A673 (cell line): ENCODE data around the gene JCAD. TPM values are rescaled to one million over a fixed set of nuclear protein-coding genes. Genes with fewer than 3 reads are reported as not detected.

Source experiments
- BruUV-seq: library from RNA; stranded (reverse); fragments of 400-500 nt; replicated peaks from 2 replicates; lab custom pipeline; 2021; lab: Mats Ljungman, UMichigan
- CTCF ChIA-PET: fragments of 300-600 bp; sonication (Branson Sonifier 250); formaldehyde crosslinking; loops from one replicate; lab custom pipeline; 2022; ENCODE audit warnings: antibody characterized with exemption; lab: Charles Lee
- POLR2A ChIA-PET: fragments of 300-600 bp; sonication (Branson Sonifier 250); formaldehyde crosslinking; loops from one replicate; lab custom pipeline; 2022; ENCODE audit warnings: antibody characterized with exemption; ENCODE audit not compliant: low non-redundant PET; lab: Charles Lee
- DNase-seq: peaks from one replicate; pipeline ENCODE4 v3.0.0-alpha.2; 2015; ENCODE audit warnings: low spot score
- H3K27ac ChIP-seq: fragments of 200-600 bp; sonication (generic); 2 replicates; pipeline ENCODE4 v1.5.1; 2016; ENCODE audit warnings: mixed run types, low read depth, mild to moderate bottlenecking, mixed read lengths, antibody characterized with exemption, low read length; ENCODE audit not compliant: poor library complexity, severe bottlenecking
- H3K27me3 ChIP-seq: fragments of 200-600 bp; sonication (generic); replicated peaks from 2 replicates; pipeline ENCODE4 v1.6.1; 2017; ENCODE audit warnings: mixed run types, low read depth, mild to moderate bottlenecking, mixed read lengths, antibody characterized with exemption, low read length; ENCODE audit not compliant: insufficient read depth, poor library complexity
- H3K36me3 ChIP-seq: fragments of 200-600 bp; sonication (generic); 2 replicates; pipeline ENCODE4 v1.6.1; 2016; ENCODE audit warnings: mixed run types, mild to moderate bottlenecking, mixed read lengths, antibody characterized with exemption, low read length; ENCODE audit not compliant: insufficient read depth, poor library complexity, severe bottlenecking
- H3K4me1 ChIP-seq: fragments of 200-600 bp; sonication (generic); 2 replicates; pipeline ENCODE4 v1.6.1; 2017; ENCODE audit warnings: mixed run types, mild to moderate bottlenecking, mixed read lengths, antibody characterized with exemption, low read length; ENCODE audit not compliant: insufficient read depth, poor library complexity, severe bottlenecking
- H3K4me3 ChIP-seq: fragments of 200-600 bp; sonication (generic); 2 replicates; pipeline ENCODE4 v1.5.1; 2016; ENCODE audit warnings: low read depth, mixed run types, mild to moderate bottlenecking, mixed read lengths, low read length; ENCODE audit not compliant: poor library complexity, severe bottlenecking
- H3K9me3 ChIP-seq: fragments of 200-600 bp; sonication (generic); 2 replicates; pipeline ENCODE4 v1.6.1; 2016; ENCODE audit warnings: mixed run types, low read depth, mild to moderate bottlenecking, mixed read lengths, antibody characterized with exemption, low read length; ENCODE audit not compliant: poor library complexity, severe bottlenecking
- CTCF ChIP-seq: fragments of 300-800, 200-600 bp; sonication (generic); conservative IDR thresholded peaks from 2 replicates; pipeline ENCODE4 v1.5.1; 2017; ENCODE audit warnings: low read depth, mild to moderate bottlenecking, antibody characterized with exemption, low read length, moderate library complexity, mixed read lengths
- EZH2 ChIP-seq: fragments of 200-600 bp; sonication (generic); IDR thresholded peaks from 2 replicates; pipeline ENCODE4 v1.6.1; 2017; ENCODE audit warnings: borderline replicate concordance, low read depth, mild to moderate bottlenecking, mixed read lengths, antibody characterized with exemption, low read length; ENCODE audit not compliant: poor library complexity, severe bottlenecking
- intact Hi-C: fragments of 100-400 bp; cut with micrococcal nuclease; formaldehyde crosslinking; loops from one replicate; pipeline ENCODE4 v1.10.0; 2022; ENCODE audit not compliant: unreplicated experiment
- total RNA-seq: library from RNA; stranded (reverse); gene quantifications from 2 replicates; pipeline ENCODE4 v1.2.3, GENCODE V29; 2021

JCAD gene
- total RNA-seq, 1 experiment from 2014 or later, result 65.8 TPM

GRCh38 chr10:29993319-29993915 lies 66.0 kb downstream of the JCAD start:
- intact Hi-C loops, result loop anchor here (10.0 kb wide), 1 partner anchor 601 kb away; no protein-coding TSS in a partner anchor
- peaks cover 13% of the 10 kb centered on the region for H3K4me1 ChIP-seq
- no peak for DNase-seq
- H3K36me3 ChIP-seq, result no peaks in the 10 kb centered on the region
- H3K27ac ChIP-seq, result no peak overlapping the region
- no peaks in the 10 kb centered on the region for H3K27me3 ChIP-seq
- H3K4me3 ChIP-seq, result no peak overlapping the region
- TF ChIP-seq EZH2 (no peak), CTCF (no peak)
- POLR2A ChIA-PET, result no interaction called here
- CTCF ChIA-PET, result no interaction called here
- no peaks in the 10 kb centered on the region for H3K9me3 ChIP-seq
- no TSS peak for BruUV-seq

GRCh38 chr10:29992914-29993313 lies 66.5 kb downstream of the JCAD start:
- DNase-seq, result no peak
- CTCF ChIA-PET, result no interaction called here
- H3K36me3 ChIP-seq, result no peaks in the 10 kb centered on the region
- no peak overlapping the region for H3K27ac ChIP-seq
- H3K9me3 ChIP-seq, result no peaks in the 10 kb centered on the region
- no peak overlapping the region for H3K4me3 ChIP-seq
- H3K27me3 ChIP-seq, result no peaks in the 10 kb centered on the region
- POLR2A ChIA-PET, result no interaction called here
- intact Hi-C loops, result loop anchor here (10.0 kb wide), 1 partner anchor 602 kb away; no protein-coding TSS in a partner anchor
- TF ChIP-seq EZH2 (no peak), CTCF (no peak)
- H3K4me1 ChIP-seq, result peaks cover 13% of the 10 kb centered on the region
- no TSS peak for BruUV-seq

- no peaks in the 10 kb centered on the region for H3K9me3 ChIP-seq
- ChIA-PET POLR2A (no interaction called here), CTCF (no interaction called here)
- no TSS peak for BruUV-seq
- no peaks in the 10 kb centered on the region for H3K36me3 ChIP-seq
- H3K4me1 ChIP-seq, result peaks cover 4% of the 10 kb centered on the region
- no peaks in the 10 kb centered on the region for H3K27me3 ChIP-seq
- DNase-seq, result no peak
- intact Hi-C loops, result loop anchor here (10.0 kb wide), 1 partner anchor 603 kb away; no protein-coding TSS in a partner anchor
- TF ChIP-seq EZH2 (no peak), CTCF (no peak)
- no peak overlapping the region for H3K27ac ChIP-seq
- H3K4me3 ChIP-seq, result no peak overlapping the region
These were observed 68.0 kb downstream of the JCAD start for GRCh38 chr10:29991382-29991781.
